ENCODE measurements around the gene GNAZ. TPM values are rescaled to one million over a fixed set of nuclear protein-coding genes. Genes with fewer than 3 reads are reported as not detected.
A peak's percentile ranks its signal among the peaks of the same experiment; 100 is the strongest.

The GNAZ gene
- total RNA-seq, 2 experiments from 2014 or later = 0.28 to 0.53 TPM

DNA sequence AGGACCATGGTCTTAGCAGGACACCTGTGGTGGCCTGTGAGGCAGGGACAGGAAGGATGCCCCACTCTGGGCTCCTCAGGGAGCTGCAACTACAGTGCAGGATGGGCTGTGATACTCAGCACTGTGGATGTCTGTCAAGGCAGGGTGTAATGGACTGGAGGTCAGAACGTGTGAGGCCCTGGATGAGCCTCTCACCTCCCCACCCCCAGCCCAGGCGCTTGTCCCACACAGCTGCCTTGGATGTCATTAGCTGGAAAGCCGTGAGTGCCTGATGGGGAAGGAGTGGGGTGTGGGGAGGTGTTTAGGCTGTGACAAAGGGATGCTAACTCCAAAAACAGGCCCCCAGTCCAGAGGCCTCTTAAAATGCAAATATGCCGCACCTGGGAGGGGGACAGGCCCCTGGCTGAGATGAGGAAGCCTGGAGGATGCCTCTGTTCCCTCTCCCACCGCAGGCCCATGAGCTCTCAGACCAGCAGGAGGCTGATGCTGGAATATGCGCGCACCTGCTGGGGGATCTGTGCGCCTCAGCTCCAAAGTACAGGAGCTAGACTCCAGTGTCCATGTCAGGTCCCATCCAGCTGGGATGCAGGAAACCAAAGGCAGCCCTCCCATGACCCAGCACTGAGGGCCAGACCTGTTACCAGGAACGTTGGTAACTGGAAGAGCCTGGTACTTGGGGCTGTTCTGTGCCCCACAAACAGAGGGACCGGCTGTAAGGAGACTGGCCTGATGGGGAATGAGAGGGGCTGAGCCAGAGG is 46.4 kb downstream of the GNAZ start:
- Mint-ChIP-seq H3K4me1 (peaks cover 12% of the 10 kb centered on the region), H3K27me3 (peaks cover 2% of the 10 kb centered on the region), H3K36me3 (ENCODE audit: low read depth) (no peaks in the 10 kb centered on the region), H3K4me3 (no peak overlapping the region), H3K9me3 (no peaks in the 10 kb centered on the region), H3K27ac (no peak overlapping the region)
- DNase-seq = no peak
- POLR2A ChIA-PET = interaction anchor here (2.0 kb wide), 1 partner anchor 22 kb away, joined by 5 read pairs; no protein-coding TSS in a partner anchor
- CTCF ChIA-PET = no interaction called here

DNA sequence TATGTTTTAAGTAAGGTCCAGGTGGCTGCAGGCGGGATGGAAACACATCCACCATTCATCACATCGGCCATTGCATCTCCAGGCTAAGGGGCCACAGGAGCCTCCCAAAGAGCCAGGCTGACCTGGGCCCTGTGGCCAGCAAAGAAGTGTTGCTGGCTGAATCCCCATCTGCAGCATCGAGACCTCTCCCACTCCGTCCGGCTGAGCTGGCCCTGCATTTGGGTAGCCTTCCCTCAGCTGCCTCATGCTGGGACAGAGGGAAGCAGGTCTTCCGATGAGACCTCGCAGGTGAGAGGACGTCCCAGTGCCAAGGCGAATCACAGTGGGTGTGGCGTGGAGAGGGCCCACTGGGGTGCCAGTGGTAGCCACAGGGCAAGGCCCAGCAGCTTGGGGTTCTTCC is 47.0 kb downstream of the GNAZ start:
- Mint-ChIP-seq H3K27me3 (peaks cover 2% of the 10 kb centered on the region), H3K4me1 (peaks cover 12% of the 10 kb centered on the region), H3K9me3 (no peaks in the 10 kb centered on the region), H3K27ac (no peak overlapping the region), H3K4me3 (no peak overlapping the region), H3K36me3 (ENCODE audit: low read depth) (no peaks in the 10 kb centered on the region)
- no peak for DNase-seq
- ChIA-PET CTCF (no interaction called here), POLR2A (interaction anchor here (2.0 kb wide), 1 partner anchor 21 kb away, joined by 5 read pairs; no protein-coding TSS in a partner anchor)

DNA sequence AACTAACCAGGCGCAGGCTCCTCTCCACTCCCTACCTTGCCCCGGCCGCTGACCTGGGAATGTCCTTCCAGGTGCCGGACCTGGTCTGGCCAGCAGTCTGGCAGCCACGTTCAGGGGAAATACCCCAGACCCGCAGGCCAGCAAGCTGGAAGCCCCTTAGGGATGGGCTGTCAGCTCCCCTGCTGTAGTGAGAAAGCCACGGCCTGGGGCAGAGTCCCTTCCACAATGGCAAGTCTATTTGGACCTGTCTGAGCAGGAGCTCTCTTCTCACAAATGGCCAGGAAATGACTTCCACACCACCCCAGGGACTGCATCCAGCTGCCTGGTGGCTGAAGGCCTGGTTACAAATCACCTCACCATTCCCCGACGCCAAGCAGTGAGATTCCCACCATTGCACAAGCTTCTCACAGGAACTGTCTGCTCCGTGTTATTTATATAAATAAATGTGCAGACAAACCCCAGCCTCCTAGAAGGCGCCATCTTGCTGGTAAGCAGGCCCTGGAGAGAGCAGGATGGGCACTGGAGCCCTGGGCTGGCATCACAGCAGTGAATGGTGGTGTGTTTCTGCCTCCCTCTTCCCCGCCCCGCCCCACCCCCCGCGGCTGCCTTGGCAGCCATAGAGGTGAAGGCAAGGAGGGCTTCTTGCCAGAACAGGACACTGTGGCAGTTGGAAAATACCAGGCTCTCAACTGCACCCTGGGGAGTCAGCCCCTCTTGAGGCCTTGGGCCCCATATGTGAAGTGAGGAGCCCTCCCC is 47.8 kb downstream of the GNAZ start:
- Mint-ChIP-seq H3K27me3 (peaks cover 2% of the 10 kb centered on the region), H3K36me3 (ENCODE audit: low read depth) (no peaks in the 10 kb centered on the region), H3K4me1 (peaks cover 12% of the 10 kb centered on the region), H3K9me3 (no peaks in the 10 kb centered on the region), H3K27ac (no peak overlapping the region), H3K4me3 (no peak overlapping the region)
- CTCF ChIA-PET = interaction anchor here (2.3 kb wide), 1 partner anchor 159 kb away, joined by 11 read pairs; no protein-coding TSS in a partner anchor
- POLR2A ChIA-PET = interaction anchor here (2.0 kb wide), 1 partner anchor 20 kb away, joined by 5 read pairs; no protein-coding TSS in a partner anchor
- no peak for DNase-seq

DNA sequence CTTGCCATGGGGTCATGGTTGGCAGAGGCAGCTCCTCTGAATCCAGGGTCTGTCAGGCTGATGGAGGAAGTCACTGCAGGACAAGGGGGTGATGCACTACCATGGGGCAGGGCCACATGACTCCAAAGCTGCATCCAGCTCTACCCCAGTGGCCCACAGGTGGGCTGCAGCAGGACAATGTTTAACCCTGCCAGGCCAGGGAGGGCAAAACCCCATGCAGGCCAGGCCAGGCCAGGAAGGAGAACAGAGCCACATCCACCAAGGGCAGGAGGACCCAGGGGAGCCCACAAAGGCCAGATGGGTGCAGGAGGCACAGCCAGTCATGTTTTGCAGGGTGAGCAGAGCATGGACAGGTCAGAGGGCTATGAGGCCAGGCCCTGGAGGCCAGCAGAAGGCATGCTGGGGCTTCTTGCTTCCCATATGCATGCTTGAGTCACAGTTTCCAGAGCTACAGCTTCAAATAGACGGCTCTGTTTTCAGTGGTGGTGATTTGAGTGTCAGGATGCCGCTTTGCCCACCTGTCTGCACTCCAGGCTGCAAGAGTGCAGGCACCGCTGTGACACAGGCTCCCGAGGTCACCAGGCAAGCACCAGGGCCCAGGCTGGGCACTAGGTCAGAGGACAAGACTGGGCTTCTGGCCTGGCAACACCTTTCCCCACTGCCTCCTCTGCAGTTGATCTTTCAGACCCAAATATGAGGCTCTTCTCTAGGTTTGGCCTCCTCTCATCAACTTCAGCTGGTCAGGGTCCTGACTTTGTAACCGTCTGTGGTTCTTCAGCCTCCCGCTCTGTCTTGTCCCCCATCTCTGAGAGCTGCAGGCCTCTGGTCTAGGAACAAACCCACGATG is 48.6 kb downstream of the GNAZ start:
- no peak overlapping the region for H3K27ac Mint-ChIP-seq

DNA sequence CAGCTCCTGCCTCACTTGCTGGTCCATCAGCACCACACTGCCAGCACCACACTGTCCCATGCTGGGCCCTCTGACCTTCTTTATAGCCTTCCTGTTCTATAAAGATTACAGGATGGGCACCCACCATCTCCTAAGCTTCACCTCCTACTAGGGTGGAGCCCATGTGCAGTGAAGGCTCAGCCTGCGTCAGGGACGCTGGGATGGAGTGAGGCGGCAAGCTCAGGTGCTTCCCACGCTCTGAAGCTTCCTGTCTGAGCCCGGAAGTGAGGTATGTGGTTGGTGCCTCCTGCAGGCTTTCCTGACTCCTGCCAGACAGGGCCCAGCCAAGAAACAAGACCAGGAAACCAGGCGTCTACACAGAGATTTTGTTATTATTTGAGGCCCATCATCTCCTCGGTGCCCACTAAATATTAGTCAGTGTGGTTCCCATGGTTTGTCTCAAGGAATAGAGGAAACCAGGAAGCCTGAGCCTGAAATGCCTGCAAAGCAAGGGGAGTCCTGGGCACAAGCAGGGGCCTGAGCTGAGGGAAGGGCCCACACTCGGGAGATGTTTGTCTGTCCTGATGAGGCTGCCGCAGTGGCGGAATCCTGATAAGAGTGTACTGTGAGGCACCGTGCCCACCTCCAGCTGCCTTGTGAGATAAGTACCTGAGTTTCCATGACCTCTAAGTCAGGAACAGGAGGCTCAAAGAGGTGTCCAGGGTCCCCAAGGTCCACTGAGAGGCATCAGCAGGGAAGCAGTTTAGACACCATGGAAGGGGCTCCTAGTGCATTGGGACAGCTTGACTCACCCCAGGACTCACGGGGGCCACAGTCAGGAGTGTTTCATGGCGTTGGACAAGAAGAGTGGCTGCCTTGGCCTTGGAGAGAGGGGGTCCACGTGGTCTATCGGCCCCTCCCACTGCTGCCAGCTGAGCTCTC is 49.4 kb downstream of the GNAZ start:
- Mint-ChIP-seq H3K27me3 (no peaks in the 10 kb centered on the region), H3K4me3 (no peak overlapping the region)
- CTCF ChIA-PET = interaction anchor here (0.6 to 2.3 kb wide), 5 partner anchors 8 to 163 kb away, joined by 3 to 11 read pairs (median 4); no protein-coding TSS in a partner anchor

More for the DNA sequence above, 48.6 kb downstream of the GNAZ start:
- no peak for DNase-seq
- H3K27me3 Mint-ChIP-seq = no peaks in the 10 kb centered on the region
- CTCF ChIA-PET = interaction anchor here (0.6 to 2.3 kb wide), 4 partner anchors 9 to 159 kb away, joined by 3 to 11 read pairs (median 6); no protein-coding TSS in a partner anchor
- no peaks in the 10 kb centered on the region for H3K36me3 Mint-ChIP-seq (ENCODE audit: low read depth)
- H3K9me3 Mint-ChIP-seq = no peaks in the 10 kb centered on the region
- POLR2A ChIA-PET = interaction anchor here (1.0 to 2.0 kb wide), 4 partner anchors 18 to 31 kb away, joined by 3 to 5 read pairs (median 4); partner anchors contain the start of gene RSPH14
- H3K4me3 Mint-ChIP-seq = no peak overlapping the region
- peaks cover 12% of the 10 kb centered on the region for H3K4me1 Mint-ChIP-seq

DNA sequence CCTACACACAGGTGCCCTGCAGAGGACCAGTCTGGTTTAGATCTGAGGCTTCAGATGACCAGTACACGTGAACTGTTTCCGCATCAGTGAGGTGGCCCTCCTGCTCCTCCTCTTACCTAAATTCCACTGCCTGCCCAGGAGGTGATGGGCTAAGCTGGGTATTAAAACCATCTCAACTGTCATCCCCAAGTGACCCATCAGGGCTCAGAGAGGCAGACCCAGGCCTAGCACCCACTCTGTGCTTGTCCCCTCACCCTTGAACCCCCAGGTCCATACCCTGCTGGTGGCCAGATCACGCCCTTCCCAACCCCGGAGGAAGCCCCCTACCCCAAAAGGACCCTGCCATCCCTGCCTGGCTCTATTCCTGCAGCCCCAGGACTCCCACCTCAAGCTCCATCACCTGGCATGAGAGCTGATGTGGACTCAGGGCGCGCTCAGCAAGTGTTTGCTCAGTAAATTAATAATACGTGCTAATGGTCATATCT is 50.1 kb downstream of the GNAZ start:
- Mint-ChIP-seq H3K36me3 (ENCODE audit: low read depth) (no peaks in the 10 kb centered on the region), H3K9me3 (no peaks in the 10 kb centered on the region), H3K4me1 (peaks cover 12% of the 10 kb centered on the region), H3K27me3 (no peaks in the 10 kb centered on the region), H3K4me3 (no peak overlapping the region), H3K27ac (no peak overlapping the region)
- DNase-seq = no peak
- POLR2A ChIA-PET = interaction anchor here (1.2 to 1.3 kb wide), 2 partner anchors 17 to 22 kb away, joined by 4 read pairs; partner anchors contain the start of gene RSPH14
- CTCF ChIA-PET = interaction anchor here (0.7 to 2.3 kb wide), 5 partner anchors 8 to 375 kb away, joined by 3 to 11 read pairs (median 7); no protein-coding TSS in a partner anchor

More for the DNA sequence above, 49.4 kb downstream of the GNAZ start:
- Mint-ChIP-seq H3K4me1 (peaks cover 12% of the 10 kb centered on the region), H3K36me3 (ENCODE audit: low read depth) (no peaks in the 10 kb centered on the region), H3K27ac (peak overlapping the region; percentile 26), H3K9me3 (no peaks in the 10 kb centered on the region)
- peak; percentile 54 for DNase-seq
- POLR2A ChIA-PET = interaction anchor here (1.0 to 1.3 kb wide), 3 partner anchors 17 to 32 kb away, joined by 3 to 4 read pairs (median 4); partner anchors contain the start of gene RSPH14

DNA sequence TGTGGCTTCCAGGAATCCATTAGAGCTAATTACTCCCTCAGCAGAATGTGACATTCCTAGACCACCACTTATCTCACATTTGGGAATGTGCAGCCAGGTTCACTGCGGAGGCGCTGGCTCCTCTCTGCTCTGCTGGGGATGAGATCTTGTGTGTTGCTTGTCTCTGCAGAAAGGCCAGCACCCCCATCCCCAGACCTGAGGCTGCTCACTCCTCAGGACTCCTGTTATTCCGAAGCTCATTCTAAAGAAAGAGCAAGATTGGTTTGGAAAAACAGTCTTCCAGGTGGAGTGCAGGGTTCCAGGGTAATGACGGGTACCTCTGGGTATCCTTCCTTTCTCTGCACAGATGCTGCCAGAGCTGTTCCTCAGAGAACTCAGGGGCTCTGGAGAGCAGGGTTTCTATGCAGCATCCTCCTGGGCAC is 50.7 kb downstream of the GNAZ start:
- CTCF ChIA-PET = interaction anchor here (0.7 to 1.2 kb wide), 3 partner anchors 161 to 376 kb away, joined by 3 to 7 read pairs (median 3); no protein-coding TSS in a partner anchor
- Mint-ChIP-seq H3K4me3 (no peak overlapping the region), H3K27me3 (no peaks in the 10 kb centered on the region), H3K9me3 (no peaks in the 10 kb centered on the region), H3K36me3 (ENCODE audit: low read depth) (no peaks in the 10 kb centered on the region), H3K27ac (no peak overlapping the region), H3K4me1 (peaks cover 12% of the 10 kb centered on the region)
- POLR2A ChIA-PET = no interaction called here
- DNase-seq = no peak

DNA sequence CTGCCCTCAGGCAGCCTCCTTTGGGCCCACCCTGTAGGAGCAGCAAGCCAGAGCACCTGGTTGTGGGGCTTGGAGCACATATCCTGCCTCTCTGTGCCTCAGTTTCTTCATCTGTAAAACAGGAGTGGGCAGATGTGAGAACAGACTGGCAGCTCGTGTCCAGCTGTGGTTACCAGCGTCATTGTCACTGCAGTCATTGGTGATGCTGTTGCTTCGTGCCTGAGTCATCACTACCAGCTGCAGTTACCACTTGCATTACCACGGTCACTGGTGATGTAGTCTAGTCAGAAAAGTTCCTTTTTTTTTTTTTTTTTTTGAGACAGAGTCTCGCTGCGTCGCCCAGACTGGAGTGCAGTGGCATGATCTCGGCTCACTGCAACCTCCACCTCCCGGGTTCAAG is 51.1 kb downstream of the GNAZ start:
- H3K4me3 Mint-ChIP-seq = no peak overlapping the region
- peaks cover 12% of the 10 kb centered on the region for H3K4me1 Mint-ChIP-seq
- DNase-seq = no peak
- no peaks in the 10 kb centered on the region for H3K36me3 Mint-ChIP-seq (ENCODE audit: low read depth)
- POLR2A ChIA-PET = interaction anchor here (1.8 kb wide), 1 partner anchor 17 kb away, joined by 4 read pairs; no protein-coding TSS in a partner anchor
- no peaks in the 10 kb centered on the region for H3K9me3 Mint-ChIP-seq
- CTCF ChIA-PET = interaction anchor here (0.7 to 1.2 kb wide), 2 partner anchors 161 to 376 kb away, joined by 3 to 7 read pairs; no protein-coding TSS in a partner anchor
- H3K27me3 Mint-ChIP-seq = no peaks in the 10 kb centered on the region
- no peak overlapping the region for H3K27ac Mint-ChIP-seq

DNA sequence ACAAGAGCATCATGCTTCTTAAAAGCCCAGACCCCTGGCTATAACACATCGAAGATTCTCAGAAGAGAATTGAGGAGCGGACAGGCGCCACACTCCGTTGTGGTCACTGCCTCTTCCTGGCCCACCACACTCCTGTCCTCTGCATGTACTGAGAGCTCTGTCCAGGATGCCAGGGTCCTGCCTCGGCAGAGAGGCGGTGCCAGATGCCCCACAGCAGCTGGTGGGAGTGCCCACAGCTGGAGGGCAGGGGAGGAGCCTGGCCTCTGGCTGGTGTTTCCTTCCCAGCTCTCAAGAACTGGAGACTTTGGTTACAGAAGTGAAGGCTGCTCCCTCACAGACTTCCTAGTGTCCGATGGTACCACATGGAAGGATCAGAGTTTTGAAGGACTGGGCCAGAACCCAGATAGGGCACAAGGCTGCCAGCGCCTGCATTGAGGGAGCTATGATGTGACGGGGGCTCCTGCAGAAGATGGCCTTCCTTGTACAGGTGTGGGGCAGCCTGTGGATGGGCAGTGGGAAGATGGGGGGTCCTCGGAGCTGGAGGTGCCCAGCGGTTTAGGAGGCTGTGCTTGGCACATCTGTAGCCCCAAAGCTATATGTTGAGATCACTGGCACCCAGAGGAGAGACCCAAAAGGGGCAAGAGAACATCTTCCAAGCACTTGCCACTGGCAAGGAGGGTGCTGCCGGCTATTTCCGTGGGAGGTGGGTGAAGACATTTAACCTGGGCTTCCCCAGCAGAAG is 52.1 kb downstream of the GNAZ start:
- Mint-ChIP-seq H3K27me3 (no peaks in the 10 kb centered on the region), H3K36me3 (ENCODE audit: low read depth) (no peaks in the 10 kb centered on the region), H3K4me3 (no peak overlapping the region), H3K27ac (no peak overlapping the region), H3K9me3 (no peaks in the 10 kb centered on the region), H3K4me1 (peaks cover 12% of the 10 kb centered on the region)
- ChIA-PET POLR2A (interaction anchor here (1.8 kb wide), 1 partner anchor 16 kb away, joined by 4 read pairs; no protein-coding TSS in a partner anchor), CTCF (no interaction called here)
- no peak for DNase-seq

DNA sequence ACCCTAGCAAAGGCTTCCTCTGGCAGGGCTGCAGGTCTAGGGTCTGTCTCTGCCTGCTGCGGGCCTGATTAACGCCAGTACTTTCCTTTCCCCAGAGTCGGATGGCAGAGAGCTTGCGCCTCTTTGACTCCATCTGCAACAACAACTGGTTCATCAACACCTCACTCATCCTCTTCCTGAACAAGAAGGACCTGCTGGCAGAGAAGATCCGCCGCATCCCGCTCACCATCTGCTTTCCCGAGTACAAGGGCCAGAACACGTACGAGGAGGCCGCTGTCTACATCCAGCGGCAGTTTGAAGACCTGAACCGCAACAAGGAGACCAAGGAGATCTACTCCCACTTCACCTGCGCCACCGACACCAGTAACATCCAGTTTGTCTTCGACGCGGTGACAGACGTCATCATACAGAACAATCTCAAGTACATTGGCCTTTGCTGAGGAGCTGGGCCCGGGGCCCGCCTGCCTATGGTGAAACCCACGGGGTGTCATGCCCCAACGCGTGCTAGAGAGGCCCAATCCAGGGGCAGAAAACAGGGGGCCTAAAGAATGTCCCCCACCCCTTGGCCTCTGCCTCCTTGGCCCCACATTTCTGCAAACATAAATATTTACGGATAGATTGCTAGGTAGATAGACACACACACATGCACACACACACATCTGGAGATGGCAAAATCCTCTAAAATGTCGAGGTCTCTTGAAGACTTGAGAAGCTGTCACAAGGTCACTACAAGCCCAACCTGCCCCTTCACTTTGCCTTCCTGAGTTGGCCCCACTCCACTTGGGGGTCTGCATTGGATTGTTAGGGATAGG is 52.9 kb downstream of the GNAZ start:
- H3K27me3 Mint-ChIP-seq = no peaks in the 10 kb centered on the region
- ChIA-PET CTCF (interaction anchor here (0.7 to 2.2 kb wide), 5 partner anchors 10 to 300 kb away, joined by 3 to 6 read pairs (median 3); no protein-coding TSS in a partner anchor), POLR2A (interaction anchor here (1.8 kb wide), 1 partner anchor 16 kb away, joined by 4 read pairs; no protein-coding TSS in a partner anchor)
- no peaks in the 10 kb centered on the region for H3K9me3 Mint-ChIP-seq
- no peak for DNase-seq
- peaks cover 12% of the 10 kb centered on the region for H3K4me1 Mint-ChIP-seq
- H3K27ac Mint-ChIP-seq = no peak overlapping the region
- H3K4me3 Mint-ChIP-seq = no peak overlapping the region
- no peaks in the 10 kb centered on the region for H3K36me3 Mint-ChIP-seq (ENCODE audit: low read depth)
